ENCODE data around the gene CAMK2G. TPM values are rescaled to one million over a fixed set of nuclear protein-coding genes. Genes with fewer than 3 reads are reported as not detected.
A peak's percentile ranks its signal among the peaks of the same experiment; 100 is the strongest.

The CAMK2G gene
- total RNA-seq, 2 donors from 2014 or later = 52.6 to 59.6 TPM

DNA sequence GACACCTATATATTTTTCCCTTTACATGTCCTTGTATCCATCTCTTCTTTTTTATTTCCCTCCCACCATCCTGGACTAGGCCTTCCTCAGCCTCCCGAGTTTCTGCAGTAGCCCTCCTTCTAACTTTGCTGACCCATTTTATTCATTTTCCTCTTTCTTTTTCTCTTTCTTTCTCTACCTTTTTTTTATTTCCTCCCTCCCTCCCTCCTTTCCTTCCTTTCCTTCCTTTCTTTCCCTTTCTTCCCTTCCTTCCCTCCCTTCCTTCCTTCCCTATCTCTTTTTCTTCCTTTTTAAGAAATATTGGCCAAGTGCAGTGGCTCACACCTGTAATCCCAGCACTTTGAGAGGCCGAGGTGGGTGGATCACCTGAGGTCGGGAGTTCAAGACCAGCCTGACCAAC, 9.7 kb upstream of the CAMK2G start:
- no peaks in the 10 kb centered on the region for H3K27me3 Mint-ChIP-seq
- H3K4me3 Mint-ChIP-seq = no peak overlapping the region
- no peak overlapping the region for H3K27ac Mint-ChIP-seq
- no peak for ATAC-seq
- H3K4me1 Mint-ChIP-seq = peaks cover 27% of the 10 kb centered on the region
- no peak for DNase-seq
- no peaks in the 10 kb centered on the region for H3K9me3 ChIP-seq (ENCODE audit: control insufficient read depth, low read length, poor library complexity, severe bottlenecking)
- peaks cover 2% of the 10 kb centered on the region for H3K36me3 Mint-ChIP-seq (ENCODE audit: low read depth)

DNA sequence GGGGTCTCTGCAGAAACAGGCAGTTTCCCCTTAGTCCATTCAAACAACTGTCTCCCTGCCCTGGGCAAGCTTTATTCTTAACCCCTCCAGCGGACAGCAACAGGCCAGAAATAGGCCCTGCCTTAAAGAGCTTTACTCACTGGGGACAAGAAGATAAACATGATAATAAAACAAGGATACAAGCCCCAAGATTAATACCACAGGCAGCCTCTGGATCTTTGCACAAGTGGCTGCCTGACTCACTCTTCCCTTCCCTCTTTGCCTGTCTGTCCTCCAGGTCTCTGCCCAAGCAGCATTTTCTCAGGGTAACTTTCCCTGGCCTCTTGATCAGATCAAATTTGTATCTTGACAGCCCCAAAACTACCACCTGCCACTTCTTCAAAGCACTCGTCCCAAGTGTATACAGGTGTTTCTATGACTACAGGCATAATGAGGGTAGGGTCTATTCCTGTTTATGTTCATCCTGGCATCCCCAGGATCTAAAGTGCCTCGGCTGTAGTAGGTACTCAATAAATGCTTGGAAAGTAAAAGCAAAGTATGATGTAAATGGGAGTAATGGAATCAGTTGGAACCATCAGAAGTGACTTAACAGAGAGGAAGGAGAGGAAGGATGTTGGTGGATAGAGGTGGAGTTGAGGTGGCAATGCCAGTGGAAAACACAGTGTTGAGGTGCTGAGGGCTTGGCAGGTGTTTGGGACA, 7.0 kb upstream of the CAMK2G start:
- Mint-ChIP-seq H3K27ac (no peak overlapping the region), H3K4me1 (peaks cover 33% of the 10 kb centered on the region), H3K36me3 (ENCODE audit: low read depth) (peaks cover 2% of the 10 kb centered on the region), H3K4me3 (no peak overlapping the region), H3K27me3 (no peaks in the 10 kb centered on the region)
- DNase-seq = no peak
- no peaks in the 10 kb centered on the region for H3K9me3 ChIP-seq (ENCODE audit: control insufficient read depth, low read length, poor library complexity, severe bottlenecking)
- no peak for ATAC-seq

DNA sequence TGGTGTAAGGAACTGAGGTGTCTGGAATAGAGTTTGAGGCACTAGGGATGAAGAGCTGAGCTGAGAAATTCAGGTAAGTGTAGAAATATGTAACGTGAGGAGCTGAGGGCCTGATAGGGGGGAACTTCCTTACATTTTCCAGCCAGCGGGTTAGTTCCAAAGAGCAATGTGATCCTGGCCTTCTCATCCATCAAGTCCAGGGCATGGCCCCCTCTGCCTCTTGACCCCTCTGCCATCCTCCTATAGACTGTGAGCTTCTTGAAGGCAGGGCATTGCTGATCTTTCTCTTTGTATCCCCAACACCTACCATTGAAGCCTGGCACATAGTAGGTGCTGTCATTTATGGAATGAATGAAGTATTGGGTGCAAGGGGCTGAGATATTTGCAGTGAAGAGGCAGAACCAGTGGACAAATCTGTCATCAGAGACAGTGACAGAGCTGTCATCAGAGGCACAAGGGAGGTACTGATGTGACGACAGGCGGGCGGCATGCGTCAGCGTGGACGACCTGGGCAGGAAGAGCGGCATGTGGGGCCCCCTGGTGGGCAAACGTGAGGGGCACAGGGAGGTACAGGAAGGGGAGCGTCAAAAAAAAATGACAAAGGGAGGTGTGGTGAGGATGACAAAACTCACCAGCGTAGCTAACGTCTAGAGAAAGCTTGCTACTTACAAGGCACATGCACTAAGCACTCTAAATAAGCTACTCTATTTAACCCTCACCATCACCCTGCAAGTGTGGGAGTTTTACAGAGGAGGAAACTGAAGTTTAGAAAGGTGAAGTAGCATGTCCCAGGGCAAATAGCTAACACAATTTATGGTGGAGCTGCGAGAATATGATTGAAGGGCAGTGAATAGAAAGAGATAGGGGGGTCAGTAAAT, 5.2 kb upstream of the CAMK2G start:
- H3K9me3 ChIP-seq (ENCODE audit: control insufficient read depth, low read length, poor library complexity, severe bottlenecking) = no peaks in the 10 kb centered on the region
- ATAC-seq (peak; percentile 93), DNase-seq (peak; percentile 85 to 91 (median 87))
- peaks cover 37% of the 10 kb centered on the region for H3K4me1 Mint-ChIP-seq
- H3K4me3 Mint-ChIP-seq = no peak overlapping the region
- no peaks in the 10 kb centered on the region for H3K27me3 Mint-ChIP-seq
- peaks cover 2% of the 10 kb centered on the region for H3K36me3 Mint-ChIP-seq (ENCODE audit: low read depth)
- peak overlapping the region; percentile 95 for H3K27ac Mint-ChIP-seq

DNA sequence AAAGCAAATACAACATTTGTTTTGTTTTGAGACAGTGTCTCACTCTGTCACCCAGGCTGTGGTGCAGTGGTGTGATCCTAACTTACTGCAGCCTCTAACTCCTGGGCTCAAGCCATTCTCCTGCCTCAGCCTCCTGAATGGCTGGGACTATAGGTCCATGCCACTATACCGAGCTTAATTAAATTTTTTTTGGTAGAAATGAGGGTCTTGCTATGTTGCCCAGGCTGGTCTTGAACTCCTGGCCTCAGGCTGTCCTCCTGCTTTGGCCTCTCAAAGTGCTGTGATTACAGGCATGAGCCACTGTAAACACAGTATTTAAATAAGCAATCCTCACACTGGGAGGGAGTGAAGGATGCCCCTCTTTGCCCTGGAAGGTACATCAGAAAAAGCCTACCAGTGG, 4.0 kb upstream of the CAMK2G start:
- Mint-ChIP-seq H3K27ac (peak overlapping the region; percentile 95), H3K4me3 (no peak overlapping the region), H3K27me3 (no peaks in the 10 kb centered on the region), H3K36me3 (ENCODE audit: low read depth) (peaks cover 2% of the 10 kb centered on the region), H3K4me1 (peaks cover 37% of the 10 kb centered on the region)
- DNase-seq (no peak), ATAC-seq (no peak)
- no peaks in the 10 kb centered on the region for H3K9me3 ChIP-seq (ENCODE audit: control insufficient read depth, low read length, poor library complexity, severe bottlenecking)

DNA sequence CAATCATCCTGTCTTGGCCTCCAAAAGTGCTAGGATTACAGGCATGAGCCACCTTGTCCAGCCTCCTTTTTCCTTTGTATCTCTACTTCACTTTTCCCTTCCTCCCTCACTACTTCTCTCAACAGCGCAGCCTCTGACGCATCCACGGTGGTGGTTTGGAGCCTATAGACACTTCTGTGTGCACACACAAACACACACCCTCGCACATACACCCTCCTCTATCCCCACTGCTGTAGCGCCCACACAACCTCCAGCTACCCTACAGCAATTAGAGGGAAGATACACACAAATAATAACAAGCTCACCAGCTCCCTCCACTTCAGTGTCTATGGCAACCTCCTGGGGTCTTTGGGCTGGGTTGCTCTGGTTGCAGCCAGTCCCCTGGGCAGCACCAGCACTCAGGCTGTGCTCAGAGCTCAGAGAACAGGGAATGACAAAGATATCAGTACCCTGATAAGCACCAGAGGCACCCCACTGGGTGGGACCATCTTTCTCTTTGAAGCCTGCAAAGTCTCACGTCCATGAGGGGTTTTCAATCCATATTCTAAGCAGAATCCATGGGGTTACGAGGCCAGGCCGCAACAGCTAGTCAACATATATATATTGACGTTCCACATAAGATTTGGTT, 3.3 kb upstream of the CAMK2G start:
- Mint-ChIP-seq H3K4me1 (peaks cover 44% of the 10 kb centered on the region), H3K36me3 (ENCODE audit: low read depth) (peaks cover 3% of the 10 kb centered on the region), H3K27ac (peak overlapping the region; percentile 95), H3K27me3 (no peaks in the 10 kb centered on the region), H3K4me3 (no peak overlapping the region)
- no peaks in the 10 kb centered on the region for H3K9me3 ChIP-seq (ENCODE audit: control insufficient read depth, low read length, poor library complexity, severe bottlenecking)
- DNase-seq (no peak), ATAC-seq (no peak)

DNA sequence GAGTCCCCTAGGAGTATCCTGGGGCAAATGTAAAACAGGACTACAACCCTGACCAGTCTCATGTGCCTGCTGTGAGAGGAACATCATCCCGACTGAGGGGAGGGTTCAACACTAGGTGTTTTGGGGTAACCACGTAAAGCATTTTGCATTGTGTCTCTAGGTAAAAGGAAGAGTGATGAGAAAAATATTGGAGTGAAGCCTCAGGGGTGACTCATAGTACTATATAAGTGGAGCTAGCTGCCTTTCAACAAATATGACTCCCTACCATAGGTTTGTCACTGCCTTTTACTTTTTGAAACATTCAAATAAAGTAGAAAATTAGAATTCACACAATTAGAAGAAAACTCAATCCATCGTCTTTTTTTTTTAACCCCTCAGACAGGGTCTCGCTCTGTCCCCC, 2.6 kb upstream of the CAMK2G start:
- DNase-seq (no peak), ATAC-seq (no peak)
- peak overlapping the region; percentile 95 for H3K27ac Mint-ChIP-seq
- peaks cover 4% of the 10 kb centered on the region for H3K36me3 Mint-ChIP-seq (ENCODE audit: low read depth)
- H3K4me1 Mint-ChIP-seq = peaks cover 51% of the 10 kb centered on the region
- no peaks in the 10 kb centered on the region for H3K27me3 Mint-ChIP-seq
- no peak overlapping the region for H3K4me3 Mint-ChIP-seq
- no peaks in the 10 kb centered on the region for H3K9me3 ChIP-seq (ENCODE audit: control insufficient read depth, low read length, poor library complexity, severe bottlenecking)

DNA sequence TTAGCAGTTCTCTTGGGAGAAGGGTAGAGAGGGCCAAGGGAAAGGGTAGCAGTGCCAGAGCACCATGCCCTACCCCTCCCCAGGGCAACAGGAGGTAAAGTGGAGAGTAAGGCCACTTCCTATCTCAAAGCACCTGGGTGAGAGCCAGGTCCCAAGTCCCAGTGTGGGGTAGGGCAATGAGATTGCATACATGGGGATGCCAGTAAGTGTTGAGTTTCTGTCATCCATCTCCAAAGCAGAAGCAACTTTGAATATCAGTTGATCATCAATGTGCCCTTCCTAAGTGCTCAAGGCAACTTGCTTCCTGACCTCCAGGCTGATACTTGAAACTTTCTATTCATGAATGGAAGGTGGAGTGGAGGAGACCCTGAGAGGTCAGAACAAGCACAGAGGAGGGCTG, 2.2 kb upstream of the CAMK2G start:
- no peaks in the 10 kb centered on the region for H3K9me3 ChIP-seq (ENCODE audit: control insufficient read depth, low read length, poor library complexity, severe bottlenecking)
- H3K27ac Mint-ChIP-seq = peak overlapping the region; percentile 76
- DNase-seq (no peak), ATAC-seq (no peak)
- no peak overlapping the region for H3K4me3 Mint-ChIP-seq
- H3K4me1 Mint-ChIP-seq = peaks cover 53% of the 10 kb centered on the region
- no peaks in the 10 kb centered on the region for H3K27me3 Mint-ChIP-seq
- peaks cover 4% of the 10 kb centered on the region for H3K36me3 Mint-ChIP-seq (ENCODE audit: low read depth)

DNA sequence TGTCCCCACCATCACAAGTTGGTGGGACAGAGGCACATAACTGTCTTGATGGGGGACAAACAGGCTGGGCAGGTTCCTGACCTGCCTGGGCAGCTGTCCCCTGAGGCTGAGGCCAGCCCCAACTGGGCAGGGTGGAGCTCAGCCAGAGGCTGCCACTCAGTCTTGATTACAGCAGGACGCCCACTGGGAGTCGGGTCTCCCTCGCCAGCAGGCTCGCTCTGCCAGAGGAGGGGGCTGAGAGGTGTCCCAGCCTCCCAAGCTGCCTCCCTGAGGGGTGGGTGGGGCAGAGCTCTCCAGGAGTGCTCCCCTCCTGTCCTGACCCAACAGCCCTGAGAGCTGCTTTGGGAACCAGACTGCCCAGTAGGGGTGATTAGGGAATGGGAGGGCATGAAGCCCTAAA, 1.8 kb upstream of the CAMK2G start:
- peak overlapping the region; percentile 76 for H3K27ac Mint-ChIP-seq
- DNase-seq (no peak), ATAC-seq (no peak)
- H3K4me1 Mint-ChIP-seq = peaks cover 54% of the 10 kb centered on the region
- H3K9me3 ChIP-seq (ENCODE audit: control insufficient read depth, low read length, poor library complexity, severe bottlenecking) = no peaks in the 10 kb centered on the region
- H3K27me3 Mint-ChIP-seq = no peaks in the 10 kb centered on the region
- peaks cover 3% of the 10 kb centered on the region for H3K36me3 Mint-ChIP-seq (ENCODE audit: low read depth)
- no peak overlapping the region for H3K4me3 Mint-ChIP-seq

DNA sequence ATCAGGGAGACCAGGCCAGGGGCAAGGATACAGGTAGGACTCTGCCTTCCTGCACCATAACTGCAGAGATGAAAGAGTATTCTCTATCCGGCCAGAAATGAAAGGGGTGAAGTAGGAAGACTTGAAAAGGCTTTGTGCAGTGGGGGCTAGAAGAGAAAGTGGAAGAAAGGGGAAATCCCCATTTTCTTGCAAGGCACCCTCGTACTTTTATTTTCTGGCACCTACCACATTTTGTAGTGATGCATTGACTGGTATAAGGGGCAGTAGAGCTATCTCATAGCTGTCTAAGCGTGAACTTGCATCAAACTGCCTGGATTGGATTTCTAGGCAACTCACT, 752 bp upstream of the CAMK2G start:
- ATAC-seq (peak; percentile 46), DNase-seq (no peak)
- Mint-ChIP-seq H3K36me3 (ENCODE audit: low read depth) (peaks cover 3% of the 10 kb centered on the region), H3K27me3 (no peaks in the 10 kb centered on the region), H3K4me3 (peak overlapping the region; percentile 88), H3K4me1 (peaks cover 62% of the 10 kb centered on the region), H3K27ac (peak overlapping the region; percentile 76)
- no peaks in the 10 kb centered on the region for H3K9me3 ChIP-seq (ENCODE audit: control insufficient read depth, low read length, poor library complexity, severe bottlenecking)

DNA sequence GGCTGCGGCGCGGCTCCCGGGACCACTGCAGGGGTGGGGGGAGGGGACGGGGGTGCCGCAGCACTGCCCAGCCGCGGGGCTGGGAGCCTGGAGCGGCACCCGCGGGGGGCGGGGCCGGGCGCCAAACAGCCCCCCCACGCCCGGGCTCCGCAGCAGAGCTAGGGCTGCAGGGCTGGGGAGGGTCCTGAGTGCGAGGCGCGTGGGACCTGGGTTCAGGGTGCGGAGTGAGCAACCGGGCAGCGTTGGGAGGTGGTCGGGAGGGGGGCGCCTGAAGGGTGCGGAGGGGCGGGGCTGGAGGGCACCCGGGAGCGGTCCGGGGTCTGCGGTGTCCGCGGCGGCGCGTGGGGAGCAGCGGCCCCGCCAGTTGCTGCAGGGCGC, 528 bp downstream of the CAMK2G start:
- peaks cover 56% of the 10 kb centered on the region for H3K4me1 Mint-ChIP-seq
- peaks cover 3% of the 10 kb centered on the region for H3K36me3 Mint-ChIP-seq (ENCODE audit: low read depth)
- H3K27ac Mint-ChIP-seq = no peak overlapping the region
- H3K9me3 ChIP-seq (ENCODE audit: control insufficient read depth, low read length, poor library complexity, severe bottlenecking) = no peaks in the 10 kb centered on the region
- no peaks in the 10 kb centered on the region for H3K27me3 Mint-ChIP-seq
- DNase-seq = peak in 2 of 3 donors; percentile 14 to 28
- peak overlapping the region; percentile 69 for H3K4me3 Mint-ChIP-seq
- no peak for ATAC-seq

DNA sequence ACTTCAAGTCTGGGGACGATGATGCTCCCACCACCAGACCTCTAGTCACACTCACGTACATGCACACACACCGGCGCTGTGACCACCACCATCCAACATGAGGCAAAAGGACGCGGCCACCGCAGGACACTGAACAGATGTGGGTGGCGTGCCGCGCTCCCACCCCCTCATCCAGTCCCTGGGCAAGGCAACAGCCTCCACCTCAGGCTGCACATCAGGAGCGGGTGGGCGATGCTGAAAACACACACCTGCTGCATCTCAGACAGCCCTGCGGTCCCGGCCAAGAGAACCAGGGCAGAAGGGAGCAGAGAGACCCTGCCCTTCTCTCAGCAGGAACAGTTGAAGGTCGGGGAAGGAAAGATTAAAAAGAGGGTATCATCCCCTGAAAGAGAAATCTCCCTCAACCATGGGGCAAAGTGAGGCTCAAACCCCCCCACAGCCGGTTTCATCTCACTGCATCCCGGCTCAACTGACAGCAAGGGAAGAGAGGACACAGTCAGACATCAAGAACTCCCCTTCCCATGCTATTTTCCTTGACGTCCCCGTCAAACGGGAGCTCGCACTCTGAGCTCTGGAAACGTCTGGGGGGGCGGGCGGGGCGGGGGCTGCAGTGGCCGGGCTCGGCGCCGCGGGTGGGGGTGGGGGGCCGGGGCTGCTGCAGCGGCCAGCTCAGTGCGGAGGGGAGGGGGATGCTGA, 1.1 kb downstream of the CAMK2G start:
- peak overlapping the region; percentile 90 for H3K4me3 Mint-ChIP-seq
- peaks cover 3% of the 10 kb centered on the region for H3K36me3 Mint-ChIP-seq (ENCODE audit: low read depth)
- no peaks in the 10 kb centered on the region for H3K9me3 ChIP-seq (ENCODE audit: control insufficient read depth, low read length, poor library complexity, severe bottlenecking)
- ATAC-seq (no peak), DNase-seq (no peak)
- H3K27ac Mint-ChIP-seq = peak overlapping the region; percentile 82
- no peaks in the 10 kb centered on the region for H3K27me3 Mint-ChIP-seq
- peaks cover 61% of the 10 kb centered on the region for H3K4me1 Mint-ChIP-seq

DNA sequence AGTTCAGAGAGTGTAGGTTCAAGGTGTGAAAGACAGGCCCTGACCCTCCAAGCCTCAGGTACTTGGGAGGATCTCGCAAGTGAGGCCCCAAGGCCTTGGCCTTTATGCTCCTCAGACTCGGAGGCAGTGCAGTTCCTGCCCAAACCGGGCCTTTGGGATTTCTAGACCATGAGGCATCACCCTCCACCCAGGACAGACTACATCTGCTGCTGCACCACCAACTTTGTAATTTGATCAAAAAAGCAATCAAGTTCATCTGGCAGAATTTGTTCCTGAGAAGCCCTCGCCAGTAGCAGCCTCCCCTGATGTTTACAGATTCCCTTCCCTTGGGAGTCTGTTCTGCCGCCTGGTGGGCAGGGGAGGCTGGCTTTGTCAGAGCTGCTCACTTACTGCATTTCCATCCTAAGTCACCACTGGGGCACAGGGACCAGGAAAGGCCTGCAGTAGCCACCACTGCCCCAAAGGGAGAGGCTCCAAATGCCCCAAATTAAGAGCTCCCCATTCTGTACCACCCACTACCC, 2.1 kb downstream of the CAMK2G start:
- no peaks in the 10 kb centered on the region for H3K27me3 Mint-ChIP-seq
- no peaks in the 10 kb centered on the region for H3K9me3 ChIP-seq (ENCODE audit: control insufficient read depth, low read length, poor library complexity, severe bottlenecking)
- DNase-seq (no peak), ATAC-seq (no peak)
- peaks cover 3% of the 10 kb centered on the region for H3K36me3 Mint-ChIP-seq (ENCODE audit: low read depth)
- peak overlapping the region; percentile 82 for H3K27ac Mint-ChIP-seq
- peak overlapping the region; percentile 90 for H3K4me3 Mint-ChIP-seq
- H3K4me1 Mint-ChIP-seq = peaks cover 63% of the 10 kb centered on the region

All from T-helper 17 cell (primary cell).